ENCODE measurements around the gene RPN1.
"Not testable (repeated sequence)": the region's sequence is repeated elsewhere in the genome, so short reads cannot be mapped to it uniquely, and the experiment has no call there.

RPN1 gene

GRCh38 chr3:128607710-128608048, 42.9 kb downstream of the RPN1 start:
- no peak for DNase-seq

GRCh38 chr3:128606094-128606493, 44.5 kb downstream of the RPN1 start:
- no peak for DNase-seq

DNA sequence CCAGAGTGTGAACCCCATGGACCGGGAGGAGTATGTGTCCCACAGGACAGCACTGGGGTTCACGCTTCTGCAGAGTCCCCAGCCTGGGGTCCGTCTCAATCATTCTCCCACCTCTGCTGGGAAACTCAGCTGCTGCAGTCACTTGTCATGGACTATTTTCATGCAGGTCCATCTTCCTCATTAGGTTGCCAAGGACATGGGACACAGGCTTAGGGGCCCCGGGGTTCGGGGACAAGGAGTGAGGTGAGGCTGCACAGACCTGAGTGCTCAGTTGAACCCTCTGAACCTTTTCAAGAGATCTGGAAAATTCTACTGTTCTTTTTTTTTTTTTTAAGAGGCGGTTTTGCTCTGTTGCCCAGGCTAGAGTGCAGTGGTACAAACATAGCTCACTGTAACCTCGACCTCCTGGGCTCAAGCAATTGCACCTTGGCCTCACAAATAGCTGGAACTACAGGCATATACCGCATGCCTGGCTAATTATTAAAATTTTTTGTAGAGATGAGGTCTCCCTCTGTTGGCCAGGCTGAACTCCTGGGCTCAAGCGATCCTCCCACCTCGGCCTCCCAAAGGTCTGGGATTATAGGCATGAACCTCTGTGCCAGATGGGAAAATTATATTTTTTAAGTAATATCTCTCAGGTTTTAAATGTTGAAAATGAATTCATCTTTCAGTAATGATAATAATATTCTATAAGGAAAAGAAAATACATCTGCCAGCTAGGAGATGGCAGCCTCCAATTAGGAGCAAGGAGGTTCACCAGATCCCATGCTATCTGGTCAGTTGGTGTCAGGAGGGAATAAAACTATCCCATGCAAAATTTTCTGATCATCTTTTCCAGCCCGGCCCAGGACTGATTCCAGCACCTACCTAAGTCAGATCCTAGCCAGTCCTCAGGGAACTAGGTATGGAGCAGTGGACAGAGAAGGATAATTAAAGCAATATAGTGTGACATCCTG, 45.2 kb downstream of the RPN1 start:
- no peak for DNase-seq

DNA sequence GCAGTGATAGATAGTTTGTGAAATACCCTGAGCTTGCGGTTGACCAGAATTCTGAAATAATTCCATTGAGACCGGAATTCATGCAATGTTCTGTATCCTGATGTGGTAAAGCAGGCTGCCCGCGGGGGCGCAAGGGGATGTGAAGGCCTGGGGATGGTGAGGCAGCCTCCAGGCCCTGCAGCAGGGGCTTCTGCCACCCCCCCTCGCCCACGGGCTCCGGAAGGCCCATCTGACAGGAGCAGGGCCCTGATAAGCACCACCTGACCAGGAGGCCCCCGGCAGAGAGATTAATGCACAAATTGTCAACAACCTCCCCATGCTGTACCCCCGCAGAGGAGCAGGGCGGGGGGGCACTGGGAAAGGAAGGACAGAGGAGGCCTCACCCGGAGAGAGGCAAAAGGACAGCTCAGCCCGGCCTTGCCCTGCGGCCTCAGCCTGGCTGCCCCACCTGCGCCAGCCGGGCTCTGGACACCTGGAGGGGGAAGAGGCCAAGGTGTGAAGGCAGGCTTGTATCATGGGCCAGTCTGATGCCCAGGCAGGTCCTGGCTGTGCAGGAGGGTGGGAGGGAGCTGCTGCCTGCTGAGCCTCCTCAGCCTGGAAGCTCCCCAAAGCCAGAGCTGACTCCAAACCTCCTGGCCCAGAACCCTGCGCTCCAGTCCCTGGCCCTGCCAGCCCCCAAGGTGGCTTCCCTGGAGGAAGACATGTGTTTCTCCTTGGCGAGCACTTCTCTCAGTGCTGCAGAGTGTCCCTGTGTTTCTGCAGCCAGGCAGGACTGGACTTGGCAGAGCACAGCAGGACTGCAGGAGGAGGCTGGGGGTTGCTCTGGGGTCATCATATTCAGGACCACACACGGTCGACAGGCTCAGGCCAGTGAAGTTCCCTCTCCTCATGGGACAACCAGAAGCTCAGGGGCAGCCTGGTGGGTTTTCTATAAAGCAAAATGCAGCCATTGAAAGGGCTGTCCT, 46.5 kb downstream of the RPN1 start:
- no peak for DNase-seq

DNA sequence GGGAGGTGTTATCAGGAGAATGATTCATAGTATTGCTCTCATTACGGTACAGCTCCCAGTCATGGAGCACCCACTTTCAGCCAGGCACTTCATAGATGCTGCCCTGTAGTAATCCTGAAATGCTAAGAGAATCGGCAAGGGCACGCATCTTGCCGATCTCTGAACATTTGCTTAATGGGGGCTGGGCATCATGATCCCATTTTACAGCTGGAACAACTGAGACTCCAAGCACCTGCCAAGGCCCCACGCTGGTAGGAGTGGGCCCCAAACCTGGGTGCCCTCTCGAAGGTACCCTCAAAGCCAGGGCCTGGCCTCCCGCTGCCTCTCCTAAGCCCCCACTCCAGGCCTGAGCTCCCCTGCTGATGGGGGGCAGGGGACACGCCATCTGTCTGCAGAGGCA, 47.3 kb downstream of the RPN1 start:
- DNase-seq: no peak

DNA sequence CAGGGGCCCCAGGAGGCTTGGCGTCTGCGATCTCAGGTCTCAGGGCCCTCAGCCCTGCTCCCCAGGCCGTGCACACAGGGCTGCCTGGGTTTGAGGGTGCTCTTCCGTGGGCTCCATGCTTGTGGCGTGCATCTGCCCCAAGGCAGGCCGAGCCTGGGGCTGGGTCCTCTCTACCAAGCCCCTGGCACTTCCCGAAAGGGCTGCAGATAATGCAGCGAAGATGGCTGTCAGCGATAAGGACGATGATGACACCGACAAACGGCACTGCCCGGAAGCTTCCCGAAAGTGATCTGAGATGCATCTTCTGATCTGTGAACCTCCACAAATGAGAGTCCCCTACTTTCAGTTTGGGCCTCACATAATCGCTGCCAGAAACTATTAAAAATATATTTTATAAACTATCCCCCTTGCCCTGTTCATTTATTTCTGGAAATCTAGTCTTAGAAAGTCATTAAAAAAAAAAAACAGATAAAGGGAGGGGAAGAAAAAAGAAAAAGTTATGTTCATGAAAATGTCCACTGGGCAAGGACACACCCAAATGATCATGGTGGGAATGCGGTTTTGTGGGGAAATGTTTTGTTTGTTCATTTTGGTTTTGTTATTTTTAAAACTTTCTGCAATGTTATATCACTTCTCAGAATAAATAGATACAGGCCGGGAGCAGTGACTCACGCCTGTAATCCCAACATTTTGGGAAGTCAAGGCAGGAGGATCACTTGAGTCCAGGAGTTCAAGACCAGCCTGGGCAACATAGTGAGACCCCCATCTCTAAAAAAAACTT, 51.5 kb downstream of the RPN1 start:
- no peak for DNase-seq

DNA sequence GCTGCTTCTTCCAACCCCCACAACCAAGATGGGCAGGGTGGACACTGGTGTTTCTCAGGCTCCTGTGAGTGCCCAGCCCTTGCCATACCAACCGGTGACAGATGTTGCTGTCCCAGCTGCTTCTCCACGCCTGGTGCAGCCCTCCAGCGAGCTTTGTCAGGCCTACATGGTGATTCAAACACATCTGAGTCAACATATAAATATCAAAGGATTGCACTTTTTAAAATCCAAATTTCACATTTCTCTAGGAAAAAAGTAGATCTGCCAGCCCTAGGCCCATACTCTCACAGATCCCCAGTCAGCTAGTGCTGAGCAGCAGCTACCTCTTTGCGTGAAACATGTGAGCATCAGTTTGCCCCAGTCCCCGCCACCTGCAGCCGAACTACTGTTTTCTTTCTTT, 52.7 kb downstream of the RPN1 start:
- no peak for DNase-seq

- DNase-seq: no peak
Measured at GRCh38 chr3:128592864-128593263, 57.8 kb downstream of the RPN1 start.

GRCh38 chr3:128591738-128592426, 58.7 kb downstream of the RPN1 start:
- DNase-seq: no peak

DNA sequence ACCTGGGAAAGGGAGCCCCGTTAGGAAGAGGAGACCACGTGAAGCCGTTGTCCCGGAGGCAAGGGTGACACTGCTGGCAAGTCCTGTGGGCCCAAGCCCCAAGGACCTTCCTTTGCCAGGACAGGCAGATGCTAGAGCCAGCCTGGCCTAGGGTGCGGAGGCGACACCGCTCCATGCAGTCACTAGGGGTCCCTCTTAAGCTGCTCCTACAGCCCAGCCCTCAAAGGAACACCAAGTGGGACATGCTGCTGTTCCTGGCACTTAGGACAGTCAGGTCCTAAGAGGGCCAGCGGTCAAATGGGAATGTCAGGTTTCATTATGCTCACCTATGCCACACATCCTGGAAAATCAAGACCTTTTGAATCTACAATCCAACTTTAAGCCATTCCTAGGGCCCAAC, 59.7 kb downstream of the RPN1 start:
- no peak for DNase-seq

- not testable (repeated sequence) for DNase-seq
Measured at GRCh38 chr3:128589985-128590384, 60.6 kb downstream of the RPN1 start.

- no peak for DNase-seq
Measured at GRCh38 chr3:128588147-128588546, 62.5 kb downstream of the RPN1 start.

- DNase-seq: no peak
Measured at GRCh38 chr3:128587391-128587790, 63.2 kb downstream of the RPN1 start.

DNA sequence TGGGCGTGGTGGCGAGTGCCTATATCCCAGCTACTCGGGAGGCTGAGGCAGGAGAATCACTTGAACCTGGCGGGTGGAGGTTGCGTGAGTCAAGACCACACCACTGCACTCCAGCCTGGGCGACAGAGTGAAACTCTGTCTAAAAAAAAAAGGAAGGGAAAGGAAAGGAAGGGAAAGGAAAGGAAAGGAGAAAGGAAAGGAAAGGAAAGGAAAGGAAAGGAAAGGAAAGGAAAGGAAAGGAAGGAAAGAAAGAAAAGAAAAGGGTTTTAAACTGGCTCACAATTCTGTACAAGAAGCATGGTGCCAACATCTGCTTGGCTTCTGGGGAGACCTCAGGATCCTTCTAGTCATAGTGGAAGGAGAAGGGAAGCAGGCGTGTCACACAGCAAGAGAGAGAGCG, 63.7 kb downstream of the RPN1 start:
- DNase-seq: not testable (repeated sequence)

- DNase-seq: not testable (repeated sequence)
Measured at GRCh38 chr3:128586391-128586790, 64.2 kb downstream of the RPN1 start.

DNA sequence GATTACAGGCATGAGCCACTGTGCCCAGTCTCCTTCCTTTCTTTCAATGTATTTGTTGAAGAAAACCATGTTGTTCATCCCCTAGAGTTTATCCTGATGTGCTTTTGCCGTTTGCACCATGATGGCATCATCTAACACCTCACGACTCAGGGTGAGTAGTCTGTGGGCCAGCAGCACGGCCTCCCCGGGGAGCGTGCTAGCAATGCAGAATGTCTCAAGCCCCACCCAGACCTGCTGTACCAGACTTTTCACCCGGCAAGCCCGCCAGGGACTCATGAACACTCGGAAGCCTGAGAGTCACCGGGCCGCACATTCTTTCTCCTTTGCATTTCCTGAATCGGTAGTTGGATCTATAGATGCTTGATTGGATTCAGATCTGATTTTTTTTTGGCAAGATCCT, 64.6 kb downstream of the RPN1 start:
- no peak for DNase-seq

GRCh38 chr3:128585189-128585588, 65.4 kb downstream of the RPN1 start:
- DNase-seq: no peak

DNA sequence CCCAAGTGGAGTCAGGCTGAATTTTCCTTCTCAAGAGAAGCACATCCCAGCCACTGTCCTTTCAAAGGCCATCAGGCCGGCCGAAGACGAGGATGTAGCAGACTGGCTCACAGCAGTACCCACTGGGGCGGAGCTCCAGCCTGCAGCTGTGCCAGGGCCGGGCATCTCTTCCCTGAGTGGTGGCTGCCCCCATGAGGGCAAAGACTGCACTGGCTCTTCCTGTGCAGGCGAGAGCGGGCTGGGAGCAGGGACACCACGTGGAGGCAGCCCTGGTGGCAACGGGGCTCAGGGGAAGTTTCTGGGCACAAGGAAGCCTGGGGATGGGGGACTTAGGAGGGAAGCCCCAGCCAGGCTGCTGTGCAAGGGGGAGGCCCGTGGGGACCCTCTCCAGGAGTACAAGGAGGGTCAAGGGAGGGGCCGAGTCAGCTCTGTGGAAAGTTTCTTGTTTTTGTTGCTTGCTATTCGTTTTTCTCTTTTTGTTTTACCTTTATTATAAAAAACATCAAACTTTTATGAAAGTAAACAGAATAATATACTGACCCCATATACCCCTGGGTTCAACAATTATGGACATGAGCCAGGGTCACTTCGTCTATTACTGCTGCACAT, 66.1 kb downstream of the RPN1 start:
- DNase-seq: peak; percentile 39

- no peak for DNase-seq
Measured at GRCh38 chr3:128581566-128581965, 69.1 kb downstream of the RPN1 start.

- no peak for DNase-seq
Measured at GRCh38 chr3:128579927-128580326, 70.7 kb downstream of the RPN1 start.

GRCh38 chr3:128578346-128578745, 72.3 kb downstream of the RPN1 start:
- DNase-seq: no peak

DNA sequence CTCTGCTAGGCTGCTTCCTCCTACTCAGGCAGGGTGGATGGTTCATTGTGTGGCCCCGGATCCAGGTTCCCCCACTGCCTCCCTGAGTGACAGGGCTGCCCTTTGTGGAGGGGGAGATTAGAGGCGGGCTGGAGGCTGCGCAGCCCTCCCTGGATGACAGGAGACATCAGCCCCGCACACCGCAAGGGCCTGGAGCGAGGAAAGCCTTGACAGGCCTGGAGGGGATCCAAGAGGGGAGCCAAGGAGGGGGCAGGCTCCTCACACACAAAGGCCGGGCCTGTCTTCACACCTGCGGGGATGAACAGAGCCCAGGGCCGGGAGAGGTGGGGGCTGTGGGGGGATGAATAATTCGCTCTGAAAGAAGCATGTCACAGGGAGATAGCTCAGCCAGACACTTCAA, 72.9 kb downstream of the RPN1 start:
- DNase-seq: no peak
